Thyroid gland (tissue), 4 donors: ENCODE results near the gene PALS1.

Experiments
- CTCF ChIP-seq, 6 experiments: fragments of 200-600 bp in 3 of 6; fragments of 450-650 bp in 3 of 6; sonication (generic) in 3 of 6; IDR thresholded peaks; one replicate each; pipeline ENCODE4 v1.5.1; 2016 to 2019; ENCODE audit warnings: antibody characterized with exemption in 6 of 6, mild to moderate bottlenecking in 2 of 6, inconsistent platforms in 1 of 6, moderate library complexity in 1 of 6
- POLR2A ChIP-seq, 2 donors: fragments of 450-650 bp; IDR thresholded peaks; one replicate each; pipeline ENCODE4 v1.6.1; 2017; ENCODE audit warnings: antibody characterized with exemption in 2 of 2, mild to moderate bottlenecking in 2 of 2, moderate library complexity in 1 of 2

DNA sequence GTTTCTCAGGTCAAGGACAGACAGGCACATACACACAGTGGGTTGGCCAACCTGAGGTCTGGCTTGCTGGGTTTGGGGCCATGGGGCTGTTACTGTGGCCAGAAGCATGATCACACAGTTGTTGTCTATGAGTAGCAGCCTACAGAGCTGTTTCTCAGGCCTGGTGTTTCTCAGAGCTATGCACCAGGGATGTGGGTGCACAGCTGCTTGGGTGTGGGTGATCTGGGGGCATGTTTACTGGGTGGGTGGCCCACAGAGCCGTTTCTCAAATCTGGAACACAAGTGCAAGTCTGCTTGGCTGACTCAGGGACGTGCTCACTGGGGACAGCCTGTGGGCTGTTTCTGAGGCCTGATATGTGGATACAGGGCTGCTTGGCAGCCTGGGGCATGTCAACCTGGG, 23.1 kb upstream of the PALS1 start:
- TF ChIP-seq CTCF (IDR thresholded peaks at IDR 0.05): no peak
- no peak for TF ChIP-seq POLR2A (IDR thresholded peaks at IDR 0.05)
